Pancreas (tissue), 10 donors: Measurements from ENCODE around the gene LSMEM2. TPM values are rescaled to one million over a fixed set of nuclear protein-coding genes. Genes with fewer than 3 reads are reported as not detected.
A peak's percentile ranks its signal among the peaks of the same experiment; 100 is the strongest.

Experiments used
- ATAC-seq, 4 donors: fragments of 200-7000 bp; cut with Tn5 transposase; one replicate each; pipeline versions ENCODE4 v1.8.0 to v1.9.1; 2020; ENCODE audit warnings: mild to moderate bottlenecking in 4 of 4, moderate library complexity in 4 of 4
- DNase-seq, 6 donors: peaks; one replicate each; pipeline ENCODE4 v3.0.0-alpha.2; 2020
- FAIRE-seq: peaks from 2 replicates; lab custom pipeline; 2012; peaks lifted over from hg19 to GRCh38; lab: Jason Lieb, UNC
- H3K27ac ChIP-seq, 4 donors: fragments of 200-600 bp; sonication (generic); 1 replicate in 3 of 4; 2 replicates in 1 of 4; pipeline versions ENCODE4 v1.5.0 to v1.8.0; 2020
- H3K27me3 ChIP-seq, 4 donors: fragments of 200-600 bp; one replicate each; pipeline ENCODE4 v1.8.0; 2021
- H3K36me3 ChIP-seq, 3 donors: fragments of 200-600 bp; sonication (generic) in 1 of 3; one replicate each; pipeline versions ENCODE4 v1.5.0 to v1.8.0; 2020 to 2021
- H3K4me1 ChIP-seq, 3 donors: fragments of 200-600 bp; one replicate each; pipeline ENCODE4 v1.8.0; 2021
- H3K4me3 ChIP-seq, 4 donors: fragments of 200-600 bp; sonication (generic) in 2 of 4; one replicate each; pipeline versions ENCODE4 v1.5.0 to v1.8.0; 2020 to 2021
- H3K9me3 ChIP-seq, 4 donors: fragments of 200-600 bp; one replicate each; pipeline ENCODE4 v1.8.0; 2021
- WGBS, 2 donors: extraction: QIAGEN DNeasy Blood & Tissue Kit; methylation state at CpG; one replicate each; pipeline ENCODE4 v1.1.7; 2013; 5-methylcytosine and 5-hydroxymethylcytosine counted together
- intact Hi-C, 3 donors: fragments of 100-400 bp; cut with DNase I; formaldehyde crosslinking; loops; one replicate each; pipeline versions ENCODE4 v1.11.1 to v1.14.2; 2022
- polyA plus RNA-seq, 2 donors: library from polyadenylated mRNA; stranded (reverse); fragments of 200-250 nt; gene quantifications; one replicate each; pipeline ENCODE4 v1.2.3, GENCODE V29; 2013
- total RNA-seq, 6 donors: library from RNA; stranded (reverse); fragmentation: NEBNext Ultra II Directional in 4 of 6; extraction: Animal tissue kit (Norgen Biotek cat#: 25700) in 4 of 6; gene quantifications; one replicate each; pipeline versions ENCODE4 v1.2.1 to v1.2.4, GENCODE V29; 2021 to 2023
- TF ChIP-seq, protein P1 (sequence below), 4 donors: fragments of 200-600 bp; sonication (generic) in 3 of 4; IDR thresholded peaks; one replicate each; pipeline versions ENCODE4 v1.5.0 to v1.8.0; 2021; ENCODE audit warnings: antibody characterized with exemption in 4 of 4
- donor health status: healthy with polysubstance abuse.
- donor health status: DM: no; HTN: no; CAD: no; lungs with moderate emphysema.
- donor health status: DM: no; HTN: no; CAD: no.
- donor health status: control.
- donor health status: control.
- donor health status: Bipolar disorder and iron deficiency.
- donor health status: DM: yes; HTN: yes; CAD: no.
- donor health status: DM: no; HTN: no; CAD: no.
- donor health status: DM: no; HTN: no; CAD: no.
- donor health status: DM: yes; HTN: yes; CAD: no.

LSMEM2 gene
- total and polyA plus RNA-seq, 8 donors = 0.12 to 2.1 (median 0.15) TPM; not detected in 5

DNA sequence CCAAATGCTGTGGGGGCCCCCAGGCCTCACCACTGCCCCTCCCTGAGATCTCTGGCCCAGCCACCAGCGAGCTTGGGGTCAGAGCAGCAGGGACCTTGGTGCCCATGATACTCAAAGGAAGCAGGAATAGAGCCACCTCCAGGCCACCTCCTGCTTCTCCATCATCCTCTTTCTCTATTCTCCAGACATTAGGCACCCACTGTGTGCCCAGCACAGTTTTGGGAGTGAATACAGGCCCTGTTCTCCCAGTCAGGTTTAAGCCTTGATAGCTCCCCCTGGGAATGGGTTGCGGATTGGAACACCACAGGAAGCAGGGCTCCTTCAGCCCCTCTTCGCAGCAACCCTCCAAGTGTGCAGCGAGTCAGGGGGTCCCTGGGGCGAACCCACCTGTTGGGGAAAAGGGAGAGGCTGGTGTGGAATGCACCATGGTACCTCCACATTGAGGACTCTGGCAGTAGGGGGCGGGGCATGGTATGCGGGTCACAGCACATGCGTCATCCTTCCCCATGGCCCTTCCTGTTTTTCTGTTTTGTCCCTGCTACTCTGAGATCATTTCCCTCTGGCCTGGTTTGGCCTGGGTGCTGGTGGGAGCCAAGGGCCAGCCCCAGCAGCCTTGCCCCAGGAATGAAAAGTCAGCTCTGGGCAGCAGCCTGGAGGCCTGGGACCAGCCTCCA lies 24.2 kb upstream of the LSMEM2 start:
- Histone ChIP-seq H3K27me3 (no peaks in the 10 kb centered on the region), H3K4me1 (peaks cover 0 to 5% (median 0%) of the 10 kb centered on the region in 3 donors), H3K4me3 (no peak overlapping the region), H3K9me3 (no peaks in the 10 kb centered on the region), H3K27ac (peak overlapping the region in 2 of 4 donors; percentile 9 to 57), H3K36me3 (peaks cover 8 to 27% (median 15%) of the 10 kb centered on the region in 3 donors)
- 82 to 89% methylated on average over 8 of the region's 8 CpGs for WGBS, 2 donors
- peak in 1 of 6 donors; percentile 68 for DNase-seq
- intact Hi-C loops = loop anchor here in 1 of 3 donors (10.0 kb wide), 1 partner anchor 70 kb away; the partner anchor contains the start of genes HYAL2 and TUSC2
- FAIRE-seq = no peak
- peak in 2 of 4 donors; percentile 41 to 44 for ATAC-seq
- TF ChIP-seq, protein P1, sequence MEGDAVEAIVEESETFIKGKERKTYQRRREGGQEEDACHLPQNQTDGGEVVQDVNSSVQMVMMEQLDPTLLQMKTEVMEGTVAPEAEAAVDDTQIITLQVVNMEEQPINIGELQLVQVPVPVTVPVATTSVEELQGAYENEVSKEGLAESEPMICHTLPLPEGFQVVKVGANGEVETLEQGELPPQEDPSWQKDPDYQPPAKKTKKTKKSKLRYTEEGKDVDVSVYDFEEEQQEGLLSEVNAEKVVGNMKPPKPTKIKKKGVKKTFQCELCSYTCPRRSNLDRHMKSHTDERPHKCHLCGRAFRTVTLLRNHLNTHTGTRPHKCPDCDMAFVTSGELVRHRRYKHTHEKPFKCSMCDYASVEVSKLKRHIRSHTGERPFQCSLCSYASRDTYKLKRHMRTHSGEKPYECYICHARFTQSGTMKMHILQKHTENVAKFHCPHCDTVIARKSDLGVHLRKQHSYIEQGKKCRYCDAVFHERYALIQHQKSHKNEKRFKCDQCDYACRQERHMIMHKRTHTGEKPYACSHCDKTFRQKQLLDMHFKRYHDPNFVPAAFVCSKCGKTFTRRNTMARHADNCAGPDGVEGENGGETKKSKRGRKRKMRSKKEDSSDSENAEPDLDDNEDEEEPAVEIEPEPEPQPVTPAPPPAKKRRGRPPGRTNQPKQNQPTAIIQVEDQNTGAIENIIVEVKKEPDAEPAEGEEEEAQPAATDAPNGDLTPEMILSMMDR (IDR thresholded peaks at IDR 0.05) = no peak

DNA sequence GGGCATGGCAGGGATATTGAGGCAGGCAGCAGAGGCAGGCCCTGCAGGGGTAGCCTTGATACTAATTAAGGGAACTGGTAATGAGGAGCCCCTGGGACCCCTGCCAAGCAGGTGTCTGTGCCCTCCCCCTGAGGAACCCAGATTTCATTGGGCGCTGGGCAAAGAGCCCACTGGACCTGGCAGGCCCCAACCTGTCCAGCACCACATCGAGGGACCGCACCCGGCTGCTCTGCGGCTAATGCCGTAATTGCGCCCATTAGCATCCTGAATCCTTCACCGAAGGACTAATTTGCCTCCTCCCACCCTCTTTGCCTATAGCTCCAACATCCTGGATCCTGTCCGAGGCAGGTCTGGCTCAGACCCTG lies 23.7 kb upstream of the LSMEM2 start:
- ATAC-seq = no peak
- intact Hi-C loops = loop anchor here in 1 of 3 donors (10.0 kb wide), 1 partner anchor 70 kb away; the partner anchor contains the start of genes HYAL2 and TUSC2
- WGBS, 2 donors = 91 to 95% methylated on average over 9 of the region's 9 CpGs
- H3K36me3 ChIP-seq = peaks cover 8 to 27% (median 15%) of the 10 kb centered on the region in 3 donors
- DNase-seq = peak in 1 of 6 donors; percentile 57
- no peak for FAIRE-seq
- H3K4me3 ChIP-seq = no peak overlapping the region
- TF ChIP-seq, protein P1 (IDR thresholded peaks at IDR 0.05) = no peak
- peaks cover 0 to 6% (median 0%) of the 10 kb centered on the region in 3 donors for H3K4me1 ChIP-seq
- no peaks in the 10 kb centered on the region for H3K27me3 ChIP-seq
- H3K9me3 ChIP-seq = no peaks in the 10 kb centered on the region
- H3K27ac ChIP-seq = peak overlapping the region in 2 of 4 donors; percentile 9 to 57

DNA sequence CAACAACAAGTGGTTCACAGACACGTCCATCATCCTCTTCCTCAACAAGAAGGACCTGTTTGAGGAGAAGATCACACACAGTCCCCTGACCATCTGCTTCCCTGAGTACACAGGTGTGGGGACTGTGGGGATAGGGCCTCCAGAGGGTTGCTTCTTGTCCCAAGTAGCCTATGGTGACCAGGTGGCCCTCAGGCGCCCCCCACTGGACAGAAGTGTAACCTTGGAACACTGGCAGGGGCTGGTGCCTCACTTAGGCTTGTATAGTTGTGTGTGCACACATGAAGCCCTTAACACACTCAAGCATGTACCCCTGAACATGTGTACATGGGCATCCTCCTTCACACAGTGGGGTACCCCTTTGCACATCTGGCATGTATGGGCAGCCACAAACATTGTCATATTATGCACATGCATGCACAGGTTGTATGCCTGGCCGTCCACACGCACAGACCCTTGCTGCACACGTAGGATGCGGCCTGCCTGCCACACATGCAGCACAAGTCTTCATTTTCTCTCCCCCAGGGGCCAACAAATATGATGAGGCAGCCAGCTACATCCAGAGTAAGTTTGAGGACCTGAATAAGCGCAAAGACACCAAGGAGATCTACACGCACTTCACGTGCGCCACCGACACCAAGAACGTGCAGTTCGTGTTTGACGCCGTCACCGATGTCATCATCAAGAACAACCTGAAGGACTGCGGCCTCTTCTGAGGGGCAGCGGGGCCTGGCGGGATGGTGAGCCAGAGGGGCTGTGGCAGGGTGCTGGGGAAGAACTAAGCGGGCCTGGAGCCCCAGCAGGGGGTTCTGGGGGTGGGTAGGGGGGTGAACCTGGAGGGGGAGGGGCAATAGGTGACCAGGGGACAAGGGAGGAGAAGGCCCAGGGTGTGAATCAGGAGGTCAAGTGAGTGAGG lies 21.7 kb upstream of the LSMEM2 start:
- H3K27me3 ChIP-seq = no peaks in the 10 kb centered on the region
- ATAC-seq = no peak
- DNase-seq = peak in 3 of 6 donors; percentile 55 to 77 (median 72)
- peaks cover 8 to 27% (median 15%) of the 10 kb centered on the region in 3 donors for H3K36me3 ChIP-seq
- no peak overlapping the region for H3K27ac ChIP-seq
- no peak for FAIRE-seq
- H3K4me3 ChIP-seq = no peak overlapping the region
- WGBS, 2 donors = 90% methylated on average over 20 of the region's 20 CpGs
- intact Hi-C loops = loop anchor here in 1 of 3 donors (10.0 kb wide), 1 partner anchor 68 kb away; the partner anchor contains the start of genes HYAL2 and TUSC2
- no peaks in the 10 kb centered on the region for H3K9me3 ChIP-seq
- TF ChIP-seq, protein P1 (IDR thresholded peaks at IDR 0.05) = peak in 3 of 4 donors; percentile 10 to 39 (median 38)
- H3K4me1 ChIP-seq = peaks cover 0 to 16% (median 6%) of the 10 kb centered on the region in 3 donors

- H3K4me1 ChIP-seq = peaks cover 0 to 16% (median 6%) of the 10 kb centered on the region in 3 donors
- 85 to 89% methylated on average over 12 to 17 of the region's 17 CpGs for WGBS, 2 donors
- intact Hi-C loops = loop anchor here in 1 of 3 donors (10.0 kb wide), 1 partner anchor 67 kb away; the partner anchor contains the start of genes HYAL2 and TUSC2
- no peaks in the 10 kb centered on the region for H3K27me3 ChIP-seq
- no peak for DNase-seq
- FAIRE-seq = no peak
- no peak overlapping the region for H3K4me3 ChIP-seq
- peaks cover 8 to 21% (median 11%) of the 10 kb centered on the region in 3 donors for H3K36me3 ChIP-seq
- no peak for ATAC-seq
- H3K27ac ChIP-seq = no peak overlapping the region
- TF ChIP-seq, protein P1 (IDR thresholded peaks at IDR 0.05) = no peak
- H3K9me3 ChIP-seq = no peaks in the 10 kb centered on the region
Measured at GRCh38 chr3:50258029-50258680, 20.7 kb upstream of the LSMEM2 start.
